VCaP (cell line): ENCODE measurements around the gene SLC4A7.
"Not testable (repeated sequence)": the region's sequence is repeated elsewhere in the genome, so short reads cannot be mapped to it uniquely, and the experiment has no call there.

ENCODE experiments used
- H3K27ac ChIP-seq: fragments of 450-650 bp; 2 replicates; pipeline ENCODE4 v1.5.1; 2017
- CTCF ChIP-seq: fragments of 450-650 bp; conservative IDR thresholded peaks from 2 replicates; pipeline ENCODE4 v1.5.1; 2017; ENCODE audit warnings: mild to moderate bottlenecking, moderate library complexity

The SLC4A7 gene

GRCh38 chr3:27425896-27426565, 58.2 kb downstream of the SLC4A7 start:
- TF ChIP-seq CTCF: no peak
- no peak overlapping the region for H3K27ac ChIP-seq

GRCh38 chr3:27424812-27425521, 59.2 kb downstream of the SLC4A7 start:
- not testable (repeated sequence) for H3K27ac ChIP-seq

GRCh38 chr3:27423463-27423862, 60.7 kb downstream of the SLC4A7 start:
- H3K27ac ChIP-seq: no peak overlapping the region
- no peak for TF ChIP-seq CTCF

- no peak for TF ChIP-seq CTCF
- no peak overlapping the region for H3K27ac ChIP-seq
Measured at GRCh38 chr3:27422617-27423016, 61.6 kb downstream of the SLC4A7 start.

- H3K27ac ChIP-seq: no peak overlapping the region
- no peak for TF ChIP-seq CTCF
Measured at GRCh38 chr3:27415202-27415601, 69.0 kb downstream of the SLC4A7 start.

- no peak overlapping the region for H3K27ac ChIP-seq
- no peak for TF ChIP-seq CTCF
Measured at GRCh38 chr3:27392950-27393679, 91.1 kb downstream of the SLC4A7 start.

- not testable (repeated sequence) for H3K27ac ChIP-seq
Measured at GRCh38 chr3:27392414-27392813, 91.8 kb downstream of the SLC4A7 start.

GRCh38 chr3:27391796-27392195, 92.4 kb downstream of the SLC4A7 start:
- no peak for TF ChIP-seq CTCF
- no peak overlapping the region for H3K27ac ChIP-seq
